Activated T-cell treated with anti-CD3 and anti-CD28 coated beads for 24 hours (primary cell): ENCODE data around the gene EPB41L5.
"Not testable (repeated sequence)": the region's sequence is repeated elsewhere in the genome, so short reads cannot be mapped to it uniquely, and the experiment has no call there.

ENCODE experiments used
- DNase-seq: peaks from one replicate; pipeline ENCODE4 v3.0.0-alpha.2; 2020; ENCODE audit warnings: low read depth

EPB41L5 gene

DNA sequence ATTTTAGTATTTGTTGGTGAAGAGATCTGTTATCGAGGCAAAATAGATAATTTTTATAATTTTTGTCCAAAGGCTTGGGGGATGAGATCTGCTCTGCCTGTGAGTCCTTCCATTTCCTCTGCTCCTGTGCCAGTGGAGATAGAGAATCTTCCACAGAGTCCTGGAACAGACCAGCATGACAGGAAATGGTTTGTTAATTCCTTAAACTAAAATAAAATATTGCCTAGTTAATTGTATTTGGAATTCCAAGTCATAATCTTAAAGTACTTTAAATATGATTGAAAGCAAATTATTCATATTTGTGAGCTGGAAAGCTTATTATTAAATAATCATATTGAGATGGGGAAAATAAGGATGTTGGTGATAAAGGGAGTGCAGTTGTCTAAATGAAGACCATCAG is 87.8 kb downstream of the EPB41L5 start:
- no peak for DNase-seq

DNA sequence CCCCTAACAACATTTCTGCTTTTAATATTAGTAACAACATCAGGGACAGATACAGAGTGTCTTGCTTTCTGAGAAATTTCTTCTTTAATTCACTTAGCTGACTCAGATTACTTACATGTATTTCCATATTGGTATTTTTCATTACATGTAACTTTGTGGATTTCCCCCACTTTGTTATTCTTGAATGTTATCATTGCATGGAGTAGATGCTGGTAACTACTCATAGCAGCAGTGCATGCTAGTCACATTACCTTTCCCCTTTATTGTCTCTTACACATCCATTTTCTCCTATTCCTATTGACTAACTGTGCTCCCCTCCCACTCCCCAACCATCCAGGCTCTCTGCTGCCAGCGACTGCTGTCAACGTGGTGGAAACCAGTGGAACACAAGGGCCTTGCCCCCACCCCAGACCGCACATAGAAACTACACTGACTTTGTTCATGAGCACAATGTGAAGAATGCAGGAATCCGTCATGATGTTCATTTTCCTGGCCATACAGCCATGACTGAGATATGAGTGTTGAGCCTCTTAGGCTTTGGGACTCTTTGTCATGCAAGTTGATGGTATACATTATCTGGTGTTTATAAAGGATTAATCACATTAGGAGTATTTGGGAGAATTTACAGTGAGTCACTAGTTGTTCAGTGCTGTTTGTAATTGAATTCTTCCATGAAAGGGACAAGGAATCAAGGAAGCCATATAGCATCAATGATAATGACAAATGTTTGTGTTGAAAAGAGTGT is 91.0 kb downstream of the EPB41L5 start:
- DNase-seq = no peak

DNA sequence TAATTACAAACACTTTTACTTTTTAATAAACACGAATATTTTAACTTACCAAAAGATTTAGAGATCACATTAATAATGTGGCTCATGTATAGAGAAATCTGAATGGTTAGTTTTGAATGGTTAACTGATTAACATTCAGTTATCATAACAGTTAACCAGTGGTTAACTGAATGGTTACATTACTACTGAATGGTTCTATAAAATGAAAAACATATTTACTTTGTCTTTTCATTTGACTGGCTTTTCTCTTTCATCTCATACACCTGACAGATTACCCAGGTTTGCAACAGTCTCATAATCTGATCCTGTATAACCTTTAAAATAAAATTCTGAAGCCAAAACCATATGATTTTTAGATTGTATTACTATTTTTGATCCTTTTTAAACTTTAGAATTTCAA is 91.9 kb downstream of the EPB41L5 start:
- no peak for DNase-seq

DNA sequence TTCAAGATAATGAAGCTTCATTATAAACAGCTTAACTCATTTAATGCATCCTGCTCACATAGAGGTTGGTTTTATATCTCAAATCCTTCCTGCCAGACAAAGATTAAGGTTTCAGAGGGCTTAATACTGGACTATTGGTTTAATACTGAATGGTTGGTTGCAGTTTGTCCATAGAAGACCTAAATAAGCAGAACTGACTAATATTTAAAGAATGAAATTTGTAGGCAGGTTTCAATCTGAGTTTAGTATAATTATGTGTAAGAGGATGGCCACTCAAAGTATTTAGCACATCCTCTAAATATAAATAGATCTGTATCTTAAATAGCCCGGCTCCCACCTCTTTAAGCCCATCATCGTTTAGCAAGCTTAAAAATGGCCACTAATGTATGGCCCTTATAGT is 92.5 kb downstream of the EPB41L5 start:
- no peak for DNase-seq

DNA sequence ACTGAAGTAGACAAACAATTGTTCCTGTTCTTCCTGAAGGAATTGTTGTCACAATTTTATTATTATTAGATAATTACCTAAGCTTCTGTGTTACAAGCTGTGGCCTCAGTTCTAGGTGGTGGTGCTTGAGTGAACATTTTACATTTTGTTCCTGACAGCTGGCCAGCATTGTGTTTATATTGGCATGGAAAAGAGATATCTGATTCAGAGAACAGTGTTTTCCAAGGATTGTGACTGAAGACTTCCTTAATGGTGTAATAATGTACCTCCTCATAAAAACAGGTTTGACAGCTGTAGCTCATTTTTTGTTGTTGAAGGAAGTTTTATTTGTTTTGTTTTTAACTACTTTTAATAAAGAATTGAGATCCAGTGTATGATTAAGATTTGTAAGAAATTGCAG is 95.2 kb downstream of the EPB41L5 start:
- no peak for DNase-seq

DNA sequence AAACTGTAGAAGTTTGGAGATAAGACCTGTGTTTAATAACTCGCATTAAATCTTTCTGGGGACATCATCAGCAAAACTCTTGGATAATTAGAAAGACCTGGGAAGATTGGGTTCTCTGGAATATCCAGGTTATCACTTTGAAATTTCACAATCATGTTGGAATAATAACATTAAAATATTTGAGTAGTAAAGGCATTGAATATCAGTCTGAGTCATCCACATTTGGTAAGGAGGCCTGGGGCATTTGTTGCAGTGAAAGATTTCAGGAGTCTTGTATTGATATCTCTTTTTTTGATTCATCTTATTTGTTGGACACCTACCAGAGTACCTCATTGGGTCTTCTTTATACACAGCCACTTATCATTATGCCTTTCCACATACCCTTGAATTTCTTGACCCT is 95.9 kb downstream of the EPB41L5 start:
- DNase-seq = no peak

DNA sequence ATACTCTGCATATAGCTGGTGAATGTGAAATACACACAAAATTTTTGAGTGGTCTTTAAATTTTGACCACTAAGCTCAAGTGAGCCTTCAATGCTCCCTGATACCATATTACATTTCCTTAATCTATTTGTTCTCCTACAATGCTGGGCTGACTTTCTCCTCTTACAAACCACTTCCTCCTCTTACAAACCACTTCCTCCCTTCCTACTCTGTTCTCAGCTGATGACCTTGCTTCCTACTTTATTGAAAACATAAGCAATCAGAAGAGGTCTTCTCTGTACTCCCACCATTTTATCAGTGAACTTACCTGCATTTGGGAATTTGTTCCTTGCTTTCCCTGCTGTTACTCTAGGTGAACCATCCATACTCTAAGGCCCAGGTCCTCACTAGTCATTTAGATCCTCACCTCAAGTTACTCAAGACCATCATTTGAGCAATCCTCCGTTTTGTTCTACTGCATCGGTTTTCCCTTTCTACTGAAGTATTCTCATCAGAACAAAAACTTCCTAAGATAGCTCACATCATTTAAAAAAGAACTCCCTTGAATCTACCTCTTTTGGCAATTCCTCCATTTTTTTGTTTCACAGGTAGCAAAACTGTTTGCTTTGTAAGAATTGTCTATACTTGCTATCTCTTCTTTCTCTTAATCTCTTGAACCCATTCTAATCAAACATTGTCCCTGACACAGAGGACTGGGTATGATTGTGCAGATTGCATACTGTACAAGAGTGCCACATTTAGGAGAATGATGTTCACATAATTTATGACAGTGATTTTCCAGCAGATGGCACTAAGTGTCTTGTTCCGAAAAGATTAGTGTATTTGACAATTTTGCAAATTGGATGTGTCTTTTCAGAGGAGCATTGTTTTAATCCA is 96.5 kb downstream of the EPB41L5 start:
- no peak for DNase-seq

DNA sequence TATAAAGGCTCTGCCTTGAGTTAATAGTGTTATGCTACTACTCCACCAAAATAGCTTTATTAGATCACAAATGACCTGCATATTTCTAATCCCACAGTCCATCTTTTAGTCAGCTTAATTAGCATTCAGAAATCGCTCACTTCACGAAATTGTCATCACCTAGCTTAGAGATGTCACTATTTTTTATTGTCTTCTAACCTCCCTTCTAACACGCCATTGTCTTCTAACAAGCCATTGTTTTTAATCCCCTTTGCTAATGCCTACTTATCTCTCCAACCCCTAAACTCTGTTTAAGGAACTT is 97.1 kb downstream of the EPB41L5 start:
- DNase-seq = no peak

DNA sequence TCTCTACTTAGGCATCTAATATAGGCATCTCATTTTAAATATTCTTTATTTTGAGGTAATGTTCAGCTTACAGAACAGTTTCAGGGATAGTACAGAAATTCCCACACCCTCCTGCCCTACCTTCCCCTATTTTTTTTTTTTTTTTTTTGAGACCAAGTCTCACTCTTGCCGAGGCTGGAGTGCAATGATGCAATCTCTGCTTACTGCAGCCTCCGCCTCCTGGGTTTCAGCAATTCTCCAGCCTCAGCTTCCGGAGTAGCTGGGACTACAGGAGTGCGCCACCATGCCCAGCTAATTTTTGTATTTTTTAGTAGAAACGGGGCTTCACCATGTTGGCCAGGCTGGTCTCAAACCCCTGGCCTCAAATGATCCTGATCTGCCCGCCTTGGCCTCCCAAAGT is 97.6 kb downstream of the EPB41L5 start:
- DNase-seq = no peak

DNA sequence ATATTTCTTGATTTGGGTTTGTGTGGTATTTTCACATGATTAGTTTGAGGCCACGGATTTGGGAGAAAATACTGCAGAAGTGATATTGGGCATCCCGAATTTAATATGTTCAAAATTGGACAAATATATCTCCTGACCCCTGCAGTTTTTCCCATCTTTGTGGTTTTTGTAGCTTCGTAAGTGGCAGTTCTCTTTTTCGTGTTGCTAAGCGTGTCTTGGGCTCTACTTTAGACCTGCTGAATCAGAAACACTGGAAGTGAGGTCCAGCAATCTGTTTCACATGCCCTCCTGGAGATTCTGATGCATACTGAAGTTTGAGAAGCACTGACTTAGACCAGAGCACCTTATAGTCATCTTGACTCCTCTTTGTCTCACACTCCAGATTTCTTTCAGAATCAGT is 98.3 kb downstream of the EPB41L5 start:
- no peak for DNase-seq

DNA sequence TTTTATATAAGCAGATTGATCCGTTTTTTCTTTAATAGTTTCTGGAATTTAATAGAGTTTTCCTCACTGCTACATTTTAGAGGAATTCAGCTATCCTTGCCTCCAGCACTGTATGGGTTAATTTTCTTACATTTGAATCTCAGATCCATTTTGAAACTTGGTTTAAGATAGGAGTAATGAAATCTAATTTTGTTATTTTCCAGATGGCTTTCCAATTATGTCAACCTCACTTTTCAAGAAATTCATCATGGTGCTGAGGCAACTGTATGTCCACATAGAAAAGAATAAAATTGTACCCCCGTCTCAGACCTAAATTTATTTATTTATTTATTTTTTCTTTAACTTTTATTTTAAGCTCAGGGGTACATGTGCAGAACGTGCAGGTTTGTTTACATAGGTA is 105.1 kb downstream of the EPB41L5 start:
- no peak for DNase-seq

DNA sequence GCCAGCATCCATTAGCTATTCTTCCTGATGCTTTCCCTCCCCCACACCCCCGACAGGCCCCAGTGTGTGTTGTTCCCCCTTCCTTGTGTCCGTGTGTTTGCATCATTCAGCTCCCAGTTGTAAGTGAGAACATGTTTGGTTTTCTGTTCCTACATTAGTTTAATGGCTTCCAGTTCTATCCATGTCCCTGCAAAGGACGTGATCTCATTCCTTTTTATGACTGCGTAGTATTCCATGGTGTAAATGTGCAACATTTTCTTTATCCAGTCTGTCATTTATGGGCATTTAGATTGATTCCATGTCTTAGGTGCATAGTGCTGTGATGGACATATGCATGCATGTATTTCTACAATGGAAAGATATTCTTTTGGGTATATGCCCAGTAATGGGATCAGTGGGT is 105.6 kb downstream of the EPB41L5 start:
- DNase-seq = no peak

DNA sequence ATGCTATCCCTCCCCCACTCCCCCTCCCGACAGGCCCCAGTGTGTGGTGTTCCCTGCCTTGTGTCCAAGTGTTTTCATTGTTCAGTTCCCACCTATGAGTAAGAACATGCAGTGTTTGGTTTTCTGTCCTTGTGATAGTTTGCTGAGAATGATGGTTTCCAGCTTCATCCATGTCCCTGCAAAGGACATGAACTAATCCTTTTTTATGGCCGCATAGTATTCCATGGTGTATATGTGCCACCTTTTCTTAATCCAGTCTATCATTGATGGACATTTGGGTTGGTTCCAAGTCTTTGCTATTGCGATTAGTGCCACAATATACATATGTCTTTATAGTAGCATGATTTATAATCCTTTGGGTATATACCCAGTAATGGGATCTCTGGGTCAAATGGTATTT is 108.5 kb downstream of the EPB41L5 start:
- not testable (repeated sequence) for DNase-seq

DNA sequence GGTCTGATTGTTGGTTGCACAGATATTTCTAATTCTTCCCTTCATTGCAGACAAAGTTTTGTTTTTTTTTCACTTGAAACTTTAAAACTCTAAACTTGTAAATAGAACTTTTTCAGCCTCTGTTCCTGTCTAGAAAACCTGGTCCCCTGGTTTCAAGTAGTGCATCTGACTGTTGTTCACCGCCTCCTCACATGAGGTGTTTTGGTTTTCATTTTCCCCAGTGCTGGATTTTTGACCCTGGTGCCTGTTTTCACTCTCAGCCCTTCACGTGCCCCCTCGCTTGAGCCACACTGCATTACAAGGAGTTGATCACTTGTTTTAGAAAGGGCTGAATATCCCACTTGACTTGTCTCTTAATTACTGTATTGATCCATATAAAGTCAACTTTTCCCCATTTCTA is 110.2 kb downstream of the EPB41L5 start:
- no peak for DNase-seq

DNA sequence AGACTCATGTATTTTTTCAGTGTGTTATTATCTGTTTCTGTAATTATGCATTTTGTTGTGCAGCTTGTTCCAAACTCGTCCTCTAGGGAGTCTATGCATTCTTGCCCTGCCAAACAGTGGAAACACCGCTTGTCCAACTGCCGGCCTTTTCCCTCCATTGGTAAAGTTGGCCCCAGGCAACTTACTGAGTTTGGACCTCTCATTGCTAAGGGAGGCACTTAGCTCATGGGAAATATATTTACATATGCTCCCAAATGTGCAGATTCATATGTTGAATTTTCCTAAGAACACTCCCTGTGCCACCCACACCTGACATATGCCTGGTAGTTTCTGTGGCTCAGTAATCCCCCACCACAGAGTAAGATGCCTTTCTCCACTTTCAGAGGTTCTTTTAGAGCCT is 112.3 kb downstream of the EPB41L5 start:
- DNase-seq = no peak

DNA sequence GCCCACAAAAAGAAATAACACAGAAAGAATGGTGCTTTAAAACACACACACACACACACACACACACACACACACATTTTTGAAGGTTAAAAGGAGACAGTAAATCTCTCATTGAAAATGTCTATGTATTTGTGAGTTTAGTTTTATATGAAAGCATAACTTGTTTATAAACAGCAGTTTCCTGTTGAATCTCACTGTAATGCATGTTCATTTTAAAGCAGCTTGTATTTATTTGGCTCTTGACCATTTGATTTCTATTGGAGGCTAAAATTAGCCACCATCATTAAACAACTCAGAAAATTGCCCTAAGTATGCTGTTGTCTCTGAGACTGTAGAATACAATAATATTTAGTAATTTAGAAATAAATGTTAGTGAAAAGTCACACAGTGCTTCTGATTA is 115.3 kb downstream of the EPB41L5 start:
- no peak for DNase-seq

DNA sequence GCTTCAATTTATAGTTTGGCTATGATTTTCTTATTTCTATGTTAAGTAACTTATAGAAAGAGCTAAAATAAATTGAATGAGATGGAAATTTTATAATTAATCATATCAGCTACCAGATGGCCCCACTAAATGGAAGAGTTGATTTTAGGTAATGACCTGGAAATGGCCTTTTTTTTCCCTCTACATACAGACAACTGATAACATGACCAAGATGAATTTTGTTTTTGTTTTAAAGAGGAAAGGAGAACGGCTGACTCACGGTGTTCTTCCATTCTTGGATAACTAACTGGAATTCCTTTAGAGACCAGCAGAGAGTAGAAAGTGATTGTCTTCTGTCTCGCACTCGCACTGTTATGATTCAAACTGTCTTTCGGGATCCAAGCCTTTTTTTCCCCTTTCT is 119.3 kb downstream of the EPB41L5 start:
- no peak for DNase-seq

DNA sequence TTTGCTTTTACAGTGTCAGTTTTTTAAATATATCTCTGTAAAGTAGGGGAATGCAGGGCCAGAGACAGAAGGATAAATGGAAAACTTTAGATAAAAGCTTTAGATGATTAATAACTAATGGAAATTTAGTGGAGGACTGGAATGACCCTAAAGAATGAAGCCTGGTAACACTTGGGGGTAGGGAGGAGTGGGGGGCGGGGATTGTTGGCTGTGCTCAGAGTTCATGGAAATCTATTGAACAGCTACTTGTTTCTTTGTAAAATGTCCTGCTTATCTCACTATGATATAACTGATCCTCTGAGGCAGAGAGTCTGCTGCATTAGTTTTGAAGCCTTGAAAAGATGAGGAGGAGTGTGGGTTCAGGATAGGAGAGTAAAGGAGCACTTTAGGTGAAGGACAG is 119.8 kb downstream of the EPB41L5 start:
- DNase-seq = no peak

DNA sequence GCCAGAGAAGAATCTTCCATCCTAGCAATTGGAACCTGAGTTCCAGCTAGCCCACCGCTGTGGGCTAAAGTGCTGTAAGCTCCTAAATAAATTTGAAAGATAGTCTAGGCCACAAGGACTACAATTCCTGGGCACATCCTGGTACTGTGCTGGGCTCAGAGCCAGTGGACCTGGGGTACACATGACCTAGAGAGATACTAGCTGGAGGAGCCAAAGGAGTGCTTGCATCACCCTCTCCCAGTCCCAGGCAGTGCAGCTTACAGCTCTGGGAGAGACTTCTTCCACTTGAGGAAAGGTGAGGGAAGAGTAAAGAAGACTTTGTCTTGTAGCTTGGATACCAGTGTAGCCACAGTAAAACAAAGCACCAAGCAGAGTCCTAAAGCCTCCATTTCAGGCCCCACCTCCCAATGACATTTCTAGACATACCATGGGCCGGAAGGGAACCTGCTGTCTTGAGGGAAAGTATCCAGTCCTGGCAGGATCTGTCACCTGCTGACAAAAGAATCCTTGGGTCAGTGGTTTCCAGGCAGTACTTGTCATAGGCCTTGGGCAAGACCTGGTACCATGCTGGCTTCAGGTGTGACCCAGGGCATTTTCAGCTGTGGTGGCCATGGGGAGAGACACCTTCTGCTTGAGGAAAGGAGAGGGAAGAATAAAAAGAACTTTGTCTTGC is 120.8 kb downstream of the EPB41L5 start:
- DNase-seq = no peak

DNA sequence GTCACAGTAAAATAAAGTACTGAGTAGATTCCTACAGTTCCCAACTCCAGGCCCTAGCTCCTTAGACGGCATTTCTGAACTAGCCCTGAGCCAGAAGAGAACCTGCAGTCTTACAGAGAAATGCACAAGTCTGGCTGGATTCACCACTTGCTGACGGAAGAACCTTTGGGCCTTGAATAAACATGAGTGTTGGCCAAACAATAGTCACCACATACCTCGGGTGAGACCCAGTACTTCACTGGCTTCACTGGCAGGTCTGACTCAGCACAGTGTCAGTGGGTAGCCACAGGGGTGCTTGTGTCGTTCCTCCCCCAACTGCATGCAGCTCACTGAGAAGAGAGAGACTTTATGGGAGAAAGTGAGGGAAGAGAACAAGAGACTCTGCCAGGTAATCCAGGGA is 121.4 kb downstream of the EPB41L5 start:
- DNase-seq = no peak

DNA sequence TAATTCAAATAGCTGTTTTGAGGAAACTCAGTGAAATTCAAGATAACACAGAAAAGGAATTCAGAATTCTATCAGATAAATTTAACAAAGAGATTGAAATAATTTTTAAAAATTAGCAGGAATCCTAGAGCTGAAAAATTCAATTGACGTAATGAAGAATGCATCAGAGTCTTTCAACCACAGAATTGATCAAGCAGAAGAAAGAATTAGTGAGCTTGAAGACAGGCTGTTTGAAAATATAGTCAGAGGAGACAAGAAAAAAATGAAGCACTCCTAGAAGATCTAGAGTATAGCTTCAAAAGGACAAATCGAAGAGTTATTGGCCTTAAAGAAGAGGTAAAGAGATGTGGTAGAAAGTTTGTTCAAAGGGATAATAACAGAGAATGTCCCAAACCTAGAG is 122.1 kb downstream of the EPB41L5 start:
- DNase-seq = not testable (repeated sequence)

DNA sequence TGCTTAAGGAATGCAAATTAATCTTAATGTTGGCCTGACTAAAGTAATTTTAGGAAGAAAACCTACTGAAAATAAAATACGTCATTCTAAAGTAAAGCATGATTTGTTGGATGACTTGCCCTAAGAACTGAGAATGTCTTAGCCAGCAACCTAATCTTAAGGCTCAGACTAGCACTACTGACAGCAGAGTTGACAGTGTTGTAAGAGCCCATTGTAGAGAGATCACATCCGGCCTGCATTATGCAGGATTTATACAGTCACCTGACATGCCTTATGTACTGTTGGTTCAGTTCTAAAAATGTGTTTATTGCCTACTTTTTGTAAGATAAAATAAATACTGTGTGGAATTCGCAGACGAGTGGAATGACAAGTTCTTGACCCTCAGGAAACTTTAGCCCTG is 128.0 kb downstream of the EPB41L5 start:
- no peak for DNase-seq
